Fibroblast of the aortic adventitia (primary cell): Measurements from ENCODE around the gene EPN1. TPM values are rescaled to one million over a fixed set of nuclear protein-coding genes. Genes with fewer than 3 reads are reported as not detected.

Source experiments
- DNase-seq: peaks from one replicate; pipeline ENCODE4 v3.0.0-alpha.2; 2010; ENCODE audit warnings: low read depth
- H3K4me3 ChIP-seq: 2 replicates; pipeline ENCODE4 v1.5.1; 2011; ENCODE audit warnings: low read depth, mild to moderate bottlenecking, control low read depth, low read length, moderate library complexity
- CTCF ChIP-seq: IDR thresholded peaks from 2 replicates; pipeline ENCODE4 v1.5.1; 2011; ENCODE audit warnings: mild to moderate bottlenecking, low read length, control low read depth, inconsistent platforms; ENCODE audit not compliant: insufficient read depth
- total RNA-seq: library from RNA; depleted of rRNA; stranded (reverse); fragments of >200 nt; gene quantifications from 2 replicates; pipeline ENCODE4 v1.2.3, GENCODE V29; 2012; ENCODE audit warnings: low replicate concordance

The EPN1 gene
- total RNA-seq, 1 donor: 60.6 TPM

- no peak for TF ChIP-seq CTCF
- no peak for DNase-seq
- H3K4me3 ChIP-seq: no peak overlapping the region
Observed at GRCh38 chr19:55694241-55694655, 19.2 kb downstream of the EPN1 start.

- H3K4me3 ChIP-seq: no peak overlapping the region
- no peak for DNase-seq
- no peak for TF ChIP-seq CTCF
Observed at GRCh38 chr19:55694656-55695491, 19.8 kb downstream of the EPN1 start.

DNA sequence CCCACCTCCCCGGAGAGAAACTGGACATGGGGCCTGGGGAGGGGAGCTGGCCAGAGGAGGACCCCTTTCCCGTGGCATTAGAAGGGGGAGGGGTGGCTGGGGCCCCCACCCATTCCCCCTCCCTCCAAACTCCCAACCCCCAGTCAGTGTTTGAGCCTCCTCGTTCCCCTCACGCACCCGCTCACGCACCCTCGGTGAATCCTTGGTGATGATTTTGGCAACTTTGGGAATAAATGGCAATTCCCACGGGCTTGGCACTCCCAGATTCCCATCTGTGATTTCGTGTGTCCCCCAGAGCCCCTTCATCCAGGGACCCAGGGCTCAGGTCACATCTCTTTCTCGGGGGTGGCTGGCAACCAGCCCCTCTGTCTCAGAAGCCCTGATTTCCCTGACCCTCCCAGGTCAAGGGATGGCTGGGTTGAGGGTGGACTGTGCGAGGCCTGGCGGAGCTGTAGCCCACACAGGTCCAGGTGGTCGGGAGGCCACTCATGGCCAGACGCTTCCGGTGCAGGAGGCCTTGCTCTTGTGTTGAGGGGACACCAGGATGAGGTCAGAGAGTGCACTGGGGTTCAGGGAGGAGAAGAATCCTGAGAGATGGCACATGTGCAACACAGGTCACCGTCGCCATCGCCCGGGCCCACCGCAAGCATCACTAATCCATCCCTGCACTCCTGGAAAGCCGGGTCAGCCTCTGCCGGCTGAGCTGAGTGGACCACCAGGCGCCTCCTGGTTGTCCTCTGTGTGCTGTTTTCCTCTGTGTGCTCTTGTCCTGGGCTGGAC, 20.7 kb downstream of the EPN1 start:
- TF ChIP-seq CTCF: no peak
- DNase-seq: no peak
- H3K4me3 ChIP-seq: no peak overlapping the region

- DNase-seq: no peak
- no peak for TF ChIP-seq CTCF
- no peak overlapping the region for H3K4me3 ChIP-seq
Observed at GRCh38 chr19:55696301-55697068, 21.5 kb downstream of the EPN1 start.

- no peak overlapping the region for H3K4me3 ChIP-seq
- DNase-seq: no peak
- TF ChIP-seq CTCF: no peak
Observed at GRCh38 chr19:55697069-55697440, 22.0 kb downstream of the EPN1 start.

- no peak overlapping the region for H3K4me3 ChIP-seq
- no peak for TF ChIP-seq CTCF
- no peak for DNase-seq
Observed at GRCh38 chr19:55697698-55698097, 22.7 kb downstream of the EPN1 start.
